Brain microvascular endothelial cell (primary cell): ENCODE data around the gene CNTROB.

Experiments used
- DNase-seq: peaks from one replicate; pipeline ENCODE4 v3.0.0-alpha.2; 2020
- H3K27ac ChIP-seq: fragments of 250-450 bp; sonication (Bioruptor Pico); 2 replicates; pipeline ENCODE4 v1.5.1; 2020; ENCODE audit warnings: mild to moderate bottlenecking, moderate library complexity
- H3K27me3 ChIP-seq: fragments of 250-450 bp; sonication (Bioruptor Pico); replicated peaks from 2 replicates; pipeline ENCODE4 v1.5.1; 2020; ENCODE audit warnings: mild to moderate bottlenecking
- H3K36me3 ChIP-seq: fragments of 250-450 bp; sonication (Bioruptor Pico); replicated peaks from 2 replicates; pipeline ENCODE4 v1.5.1; 2020; ENCODE audit warnings: mild to moderate bottlenecking
- H3K4me3 ChIP-seq: 2 replicates; pipeline ENCODE4 v1.5.1; 2011; ENCODE audit warnings: low read depth, mild to moderate bottlenecking, control low read depth, low read length, moderate library complexity
- in situ Hi-C: cut with HindIII; loops from 2 replicates; pipeline ENCODE4 v1.10.0; 2017; ENCODE audit warnings: low sequenced_read_pairs, low pct_ligation_motif_present
- TF ChIP-seq, protein P1 (sequence below): IDR thresholded peaks from 2 replicates; pipeline ENCODE4 v1.5.1; 2011; ENCODE audit warnings: low read depth, mild to moderate bottlenecking, moderate library complexity, low read length, control low read depth, inconsistent platforms; ENCODE audit errors: missing control alignments

CNTROB gene, protein sequence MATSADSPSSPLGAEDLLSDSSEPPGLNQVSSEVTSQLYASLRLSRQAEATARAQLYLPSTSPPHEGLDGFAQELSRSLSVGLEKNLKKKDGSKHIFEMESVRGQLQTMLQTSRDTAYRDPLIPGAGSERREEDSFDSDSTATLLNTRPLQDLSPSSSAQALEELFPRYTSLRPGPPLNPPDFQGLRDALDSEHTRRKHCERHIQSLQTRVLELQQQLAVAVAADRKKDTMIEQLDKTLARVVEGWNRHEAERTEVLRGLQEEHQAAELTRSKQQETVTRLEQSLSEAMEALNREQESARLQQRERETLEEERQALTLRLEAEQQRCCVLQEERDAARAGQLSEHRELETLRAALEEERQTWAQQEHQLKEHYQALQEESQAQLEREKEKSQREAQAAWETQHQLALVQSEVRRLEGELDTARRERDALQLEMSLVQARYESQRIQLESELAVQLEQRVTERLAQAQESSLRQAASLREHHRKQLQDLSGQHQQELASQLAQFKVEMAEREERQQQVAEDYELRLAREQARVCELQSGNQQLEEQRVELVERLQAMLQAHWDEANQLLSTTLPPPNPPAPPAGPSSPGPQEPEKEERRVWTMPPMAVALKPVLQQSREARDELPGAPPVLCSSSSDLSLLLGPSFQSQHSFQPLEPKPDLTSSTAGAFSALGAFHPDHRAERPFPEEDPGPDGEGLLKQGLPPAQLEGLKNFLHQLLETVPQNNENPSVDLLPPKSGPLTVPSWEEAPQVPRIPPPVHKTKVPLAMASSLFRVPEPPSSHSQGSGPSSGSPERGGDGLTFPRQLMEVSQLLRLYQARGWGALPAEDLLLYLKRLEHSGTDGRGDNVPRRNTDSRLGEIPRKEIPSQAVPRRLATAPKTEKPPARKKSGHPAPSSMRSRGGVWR

DNA sequence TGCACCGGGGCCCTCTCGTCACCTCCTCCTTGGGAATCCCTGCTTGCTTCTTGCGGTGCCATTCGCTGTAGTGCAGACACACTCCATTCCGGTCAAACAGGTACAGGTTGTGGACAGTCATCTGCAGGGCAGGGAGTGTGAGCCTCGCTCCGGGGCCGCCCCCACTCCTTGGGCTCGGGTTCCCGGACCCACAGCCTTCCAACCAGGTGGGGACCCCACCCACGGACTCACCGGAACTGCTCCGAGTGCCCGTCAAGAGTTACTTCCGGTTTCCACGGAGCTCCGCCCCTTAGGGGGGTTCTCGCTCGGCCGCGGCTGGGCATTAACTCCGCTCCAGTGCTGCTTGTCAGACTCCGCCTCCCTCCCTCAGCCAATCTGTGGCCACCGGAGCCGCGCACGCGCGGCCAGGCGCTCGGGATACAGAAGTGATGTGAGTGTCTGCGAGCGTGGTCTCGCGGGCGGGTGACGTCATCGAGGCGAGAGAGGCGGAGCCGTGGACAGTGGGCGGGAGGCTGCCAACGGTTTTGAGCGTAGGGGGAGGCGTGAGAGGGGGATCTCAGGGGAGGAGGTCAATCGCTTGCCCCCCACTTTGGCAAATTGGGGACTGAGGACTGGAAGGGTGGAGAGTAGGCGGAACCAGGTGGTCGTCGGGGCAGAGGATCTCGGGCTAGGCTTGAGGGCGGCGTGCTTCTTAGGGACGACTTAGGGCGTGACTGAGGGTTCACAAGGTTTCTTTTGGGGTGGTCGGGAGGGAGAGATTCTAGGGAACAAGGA lies at the start of gene CNTROB, which contains the start of gene TRAPPC1:
Gene CNTROB, plus strand, starts transcription at position 498 of the 774 bp plus-strand sequence. CDS start 874 bp downstream, outside the sequence.
Gene TRAPPC1, minus strand, starts transcription at position 238 of the 774 bp plus-strand sequence. Its CDS starts 117 bp downstream, at position 121.
- Histone ChIP-seq H3K4me3 (peak within 1 kb of the TSS; percentile 98), H3K36me3 (peaks cover 13% of the 10 kb centered on the region), H3K27ac (peak within 1 kb of the TSS; percentile 79), H3K27me3 (no peaks in the 10 kb centered on the region)
- DNase-seq, result peak; percentile 99
- TF ChIP-seq, protein P1, sequence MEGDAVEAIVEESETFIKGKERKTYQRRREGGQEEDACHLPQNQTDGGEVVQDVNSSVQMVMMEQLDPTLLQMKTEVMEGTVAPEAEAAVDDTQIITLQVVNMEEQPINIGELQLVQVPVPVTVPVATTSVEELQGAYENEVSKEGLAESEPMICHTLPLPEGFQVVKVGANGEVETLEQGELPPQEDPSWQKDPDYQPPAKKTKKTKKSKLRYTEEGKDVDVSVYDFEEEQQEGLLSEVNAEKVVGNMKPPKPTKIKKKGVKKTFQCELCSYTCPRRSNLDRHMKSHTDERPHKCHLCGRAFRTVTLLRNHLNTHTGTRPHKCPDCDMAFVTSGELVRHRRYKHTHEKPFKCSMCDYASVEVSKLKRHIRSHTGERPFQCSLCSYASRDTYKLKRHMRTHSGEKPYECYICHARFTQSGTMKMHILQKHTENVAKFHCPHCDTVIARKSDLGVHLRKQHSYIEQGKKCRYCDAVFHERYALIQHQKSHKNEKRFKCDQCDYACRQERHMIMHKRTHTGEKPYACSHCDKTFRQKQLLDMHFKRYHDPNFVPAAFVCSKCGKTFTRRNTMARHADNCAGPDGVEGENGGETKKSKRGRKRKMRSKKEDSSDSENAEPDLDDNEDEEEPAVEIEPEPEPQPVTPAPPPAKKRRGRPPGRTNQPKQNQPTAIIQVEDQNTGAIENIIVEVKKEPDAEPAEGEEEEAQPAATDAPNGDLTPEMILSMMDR, result no peak
- in situ Hi-C loops, result no loop called here

GRCh38 chr17:7882629-7883028 lies 49.4 kb upstream of the CNTROB start:
- Histone ChIP-seq H3K27me3 (no peaks in the 10 kb centered on the region), H3K27ac (no peak overlapping the region), H3K4me3 (no peak overlapping the region), H3K36me3 (peaks cover 10% of the 10 kb centered on the region)
- DNase-seq, result no peak
- in situ Hi-C loops, result no loop called here
- TF ChIP-seq, protein P1, result no peak

DNA sequence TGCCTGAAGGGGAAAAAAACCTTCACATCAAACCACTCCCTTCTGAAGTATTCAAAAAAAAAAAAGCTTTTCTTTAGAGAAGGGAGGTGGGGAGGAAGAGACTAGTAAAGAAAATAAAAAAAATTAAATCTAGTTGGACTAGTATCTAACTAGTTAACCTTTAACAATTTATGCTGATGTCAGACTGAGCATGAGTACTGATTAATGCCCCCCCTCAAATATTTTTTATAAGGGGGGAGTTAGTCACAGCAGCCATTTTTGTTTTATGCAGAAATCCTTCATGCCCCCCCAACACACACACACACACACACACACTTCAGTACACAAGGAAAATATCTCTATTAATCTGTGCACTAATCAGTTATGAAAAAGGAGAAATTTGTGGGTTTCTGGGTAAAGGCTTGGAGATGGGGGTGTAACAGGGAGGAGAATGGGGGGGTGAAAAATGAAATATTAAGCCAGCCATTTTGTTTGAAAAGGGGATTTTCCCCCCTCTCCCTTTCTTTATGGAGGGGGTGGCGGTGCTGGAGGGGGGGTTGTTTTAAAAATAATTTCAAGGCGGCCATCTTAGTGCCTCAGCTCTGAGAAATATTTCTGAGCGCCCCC lies 48.1 kb upstream of the CNTROB start:
- DNase-seq, result no peak
- in situ Hi-C loops, result no loop called here
- Histone ChIP-seq H3K27ac (peak overlapping the region; percentile 32), H3K4me3 (peak overlapping the region; percentile 67), H3K36me3 (peaks cover 10% of the 10 kb centered on the region), H3K27me3 (no peaks in the 10 kb centered on the region)
- TF ChIP-seq, protein P1, result no peak

- no peak for DNase-seq
- Histone ChIP-seq H3K27ac (peak overlapping the region; percentile 61), H3K36me3 (peaks cover 7% of the 10 kb centered on the region), H3K27me3 (no peaks in the 10 kb centered on the region), H3K4me3 (peak overlapping the region; percentile 81)
- TF ChIP-seq, protein P1, result no peak
- in situ Hi-C loops, result no loop called here
Observed at GRCh38 chr17:7884581-7885366, 47.2 kb upstream of the CNTROB start.
